ENCODE results near the gene REXO5.

Gene REXO5

DNA sequence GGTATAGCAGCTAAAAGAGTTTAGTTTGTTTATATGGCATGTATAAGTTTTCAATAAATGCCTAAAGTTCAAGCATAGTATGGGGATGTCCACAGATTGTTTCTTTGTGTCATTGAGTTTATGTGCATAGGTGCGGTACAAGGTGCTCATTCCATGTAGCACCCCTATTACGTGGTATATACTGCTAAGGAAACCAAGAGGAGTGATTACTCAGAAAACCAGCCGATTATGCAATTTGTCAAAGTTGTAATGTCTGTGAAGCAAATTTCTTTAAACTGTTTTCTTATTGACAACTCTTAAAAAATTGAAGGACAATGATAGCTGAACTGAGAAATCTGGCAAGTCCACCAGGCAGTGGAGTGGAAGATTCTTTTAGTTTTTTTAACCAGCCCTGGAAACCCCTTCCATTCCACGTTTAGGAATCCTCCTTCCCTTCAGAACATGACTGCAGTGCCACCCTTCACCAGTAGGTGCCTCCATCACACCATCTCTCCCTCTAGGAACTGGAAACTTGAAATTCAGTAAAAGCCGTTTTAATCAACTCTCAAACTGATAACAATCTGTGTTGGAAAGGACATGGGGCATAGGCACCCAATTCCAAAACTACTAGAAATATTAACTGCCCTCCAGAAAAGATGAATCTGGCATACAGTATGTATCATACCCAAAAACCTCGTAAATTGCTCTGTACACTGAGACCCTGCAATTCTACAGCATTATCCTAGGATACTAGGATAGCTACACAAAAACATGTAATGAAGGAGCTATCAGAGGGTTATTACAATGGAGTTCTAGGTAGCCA, 43.5 kb downstream of the REXO5 start:
- no peak overlapping the region for H3K27ac ChIP-seq
- peak; percentile 87 for TF ChIP-seq CTCF (conservative IDR thresholded peaks at IDR 0.05)

DNA sequence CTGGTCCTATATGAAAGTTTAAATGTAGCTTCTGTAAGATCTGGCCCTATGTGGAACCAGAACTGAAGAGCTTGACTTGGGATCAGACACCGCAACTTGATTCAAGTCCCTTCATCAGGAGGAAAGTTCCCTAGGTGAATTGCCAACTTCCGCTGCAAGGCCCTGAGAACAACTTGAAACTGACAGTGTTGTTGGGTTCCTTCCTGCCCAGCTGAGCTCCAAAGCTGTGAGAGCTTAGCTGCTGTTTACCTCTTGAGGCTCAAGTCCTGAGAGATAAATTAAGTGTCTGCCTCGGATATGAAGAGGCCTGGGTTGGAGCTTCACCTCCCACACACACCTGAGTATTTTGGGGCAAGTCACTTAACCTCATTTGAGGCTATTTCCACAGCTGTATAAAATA, 44.7 kb downstream of the REXO5 start:
- H3K27ac ChIP-seq: no peak overlapping the region
- TF ChIP-seq CTCF (conservative IDR thresholded peaks at IDR 0.05): no peak

DNA sequence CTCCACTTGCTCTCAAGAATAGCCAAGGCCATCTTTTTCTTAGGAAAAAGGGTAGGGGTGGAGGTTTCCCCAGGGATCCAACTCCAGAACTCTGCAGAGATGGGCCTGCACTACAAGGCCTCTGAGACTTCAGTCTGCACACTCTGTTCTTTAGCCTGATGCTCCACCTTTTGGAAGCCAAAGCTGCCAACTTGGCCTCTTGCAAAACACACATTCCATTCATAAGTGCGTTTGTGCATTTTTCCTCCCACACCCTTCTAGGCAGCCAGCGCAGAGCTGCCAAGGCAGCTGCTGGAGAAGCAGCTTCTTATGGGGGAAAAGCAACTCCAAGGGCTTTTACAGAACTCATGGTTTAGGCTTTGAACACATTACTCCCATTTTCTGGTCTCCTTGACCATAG, 45.3 kb downstream of the REXO5 start:
- no peak for TF ChIP-seq CTCF (conservative IDR thresholded peaks at IDR 0.05)
- no peak overlapping the region for H3K27ac ChIP-seq

DNA sequence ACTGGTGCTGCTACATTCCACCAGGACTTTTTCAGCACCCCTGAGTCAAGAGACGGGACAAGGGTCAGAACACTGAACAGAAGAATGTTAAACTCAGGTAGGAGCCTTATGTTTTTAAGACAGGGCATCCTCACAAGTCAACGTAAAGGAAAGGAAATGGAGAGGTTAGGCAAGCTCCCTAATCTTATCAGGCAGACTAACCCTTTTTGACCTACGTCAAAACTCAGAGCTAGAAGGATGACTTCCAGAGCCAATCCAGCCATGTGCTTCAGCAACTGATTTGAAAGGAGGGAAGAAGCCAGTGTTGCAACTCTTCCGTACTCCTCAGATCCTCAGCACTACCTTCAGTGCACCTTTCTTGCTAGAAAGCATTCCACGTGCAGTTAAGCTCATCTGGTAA, 46.8 kb downstream of the REXO5 start:
- no peak overlapping the region for H3K27ac ChIP-seq
- TF ChIP-seq CTCF (conservative IDR thresholded peaks at IDR 0.05): no peak

GRCh38 chr16:20853981-20854620, 47.8 kb downstream of the REXO5 start:
- TF ChIP-seq CTCF (conservative IDR thresholded peaks at IDR 0.05): no peak
- H3K27ac ChIP-seq: no peak overlapping the region

DNA sequence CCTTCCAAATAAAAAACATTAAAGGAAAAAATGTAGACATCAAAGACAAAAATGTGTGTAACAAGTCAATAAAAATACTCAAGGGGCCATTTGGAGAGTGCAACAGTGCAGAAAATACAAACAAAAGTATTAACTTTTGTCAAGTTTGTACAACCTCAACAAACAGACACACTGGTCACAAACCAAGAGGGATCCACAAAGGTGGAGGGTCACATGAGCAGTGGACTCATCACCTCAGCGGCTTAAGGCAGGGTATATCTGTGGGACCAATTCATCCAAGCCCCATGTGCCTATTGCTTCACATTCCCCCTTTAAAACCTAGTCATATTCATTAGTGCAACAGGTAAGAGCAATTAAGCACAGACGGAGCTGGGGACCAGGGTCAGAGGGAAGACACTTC, 48.6 kb downstream of the REXO5 start:
- TF ChIP-seq CTCF (conservative IDR thresholded peaks at IDR 0.05): no peak
- H3K27ac ChIP-seq: no peak overlapping the region

DNA sequence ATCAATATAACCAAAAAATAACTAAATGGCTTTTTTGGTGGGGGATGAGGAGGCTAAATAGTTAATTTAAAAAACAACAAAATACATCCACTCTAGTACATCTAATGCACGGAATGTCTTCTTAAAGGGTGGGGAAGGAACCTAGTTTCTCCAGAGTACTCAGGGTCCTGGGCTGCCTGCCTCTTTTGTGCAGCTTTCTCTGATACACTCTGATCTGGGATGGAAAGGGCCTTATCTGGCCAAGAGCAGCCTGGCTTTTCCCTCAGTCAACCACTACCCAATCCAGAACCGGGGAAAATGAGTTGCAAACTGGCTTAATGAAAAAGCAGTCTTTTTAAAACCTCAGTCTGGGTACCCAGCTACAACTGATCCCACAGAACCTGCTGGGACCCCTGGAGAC, 51.0 kb downstream of the REXO5 start:
- no peak overlapping the region for H3K27ac ChIP-seq
- TF ChIP-seq CTCF (conservative IDR thresholded peaks at IDR 0.05): no peak
